Activated T-cell treated with anti-CD3 and anti-CD28 coated beads for 48 hours (primary cell): Measurements from ENCODE around the gene DDX17.

Experiments
- DNase-seq: peaks from one replicate; pipeline ENCODE4 v3.0.0-alpha.2; 2020; ENCODE audit warnings: low read depth

Gene DDX17

DNA sequence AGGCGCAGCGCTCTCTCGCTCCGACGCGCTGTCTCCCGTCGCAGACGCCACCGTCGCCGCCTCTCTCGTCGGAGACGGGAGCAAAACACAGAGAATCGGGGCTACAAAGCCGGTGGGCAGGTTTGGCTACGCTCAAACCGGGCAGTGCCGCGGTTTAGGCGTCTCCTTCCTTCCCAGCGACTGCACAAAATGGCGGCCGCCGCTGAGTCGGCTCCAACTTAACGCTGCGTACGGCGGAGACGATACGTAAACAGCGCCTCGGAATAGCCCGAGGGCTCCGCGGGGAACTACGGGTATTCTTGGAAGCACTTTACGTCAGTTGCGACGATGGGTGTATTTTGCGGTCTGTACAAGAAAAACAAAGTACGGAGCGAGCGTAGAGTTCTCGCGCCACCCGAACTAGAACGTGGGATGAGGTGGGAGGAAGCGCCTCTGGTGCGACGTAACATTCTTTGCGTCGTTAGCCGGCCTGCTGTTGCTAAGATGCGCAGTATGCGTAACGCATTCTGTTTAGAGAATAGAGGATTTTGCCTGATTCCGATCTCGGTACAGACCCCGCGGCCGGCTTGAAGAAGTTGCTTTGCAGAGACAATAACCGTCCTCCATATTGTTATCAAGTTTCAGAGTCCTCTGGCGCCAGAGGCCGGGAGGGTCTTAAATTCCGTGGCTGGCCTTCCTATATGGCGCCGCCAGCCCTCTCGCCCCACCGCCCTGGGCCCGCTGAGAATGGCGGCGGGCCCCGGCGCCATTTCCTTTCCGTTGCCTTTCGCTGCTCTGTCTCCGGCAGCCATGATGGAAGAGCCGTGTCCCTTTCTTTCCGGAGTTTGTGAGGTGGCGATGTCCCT lies at the start of gene DDX17:
TSS of gene DDX17 (minus strand) at position 194 of the 845 bp plus-strand sequence.
- peak; percentile 91 for DNase-seq

DNA sequence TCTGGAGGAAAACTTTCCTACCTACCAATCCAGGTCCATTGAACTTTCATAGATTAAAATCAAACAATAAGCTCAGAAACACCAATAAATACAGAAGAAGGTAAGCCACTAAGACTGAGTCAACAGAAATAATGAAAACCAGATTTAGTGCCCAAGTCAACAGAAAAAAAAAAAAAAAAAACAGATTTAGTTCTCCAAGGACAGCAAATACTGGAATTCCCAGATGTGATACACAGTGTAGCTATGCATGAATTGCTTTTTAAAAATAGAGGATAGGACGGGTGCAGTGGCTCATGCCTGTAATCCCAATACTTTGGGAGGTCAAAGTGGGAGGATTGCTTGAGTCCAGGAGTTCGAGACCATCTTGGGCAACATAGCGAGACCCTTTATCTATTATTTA lies 48.2 kb upstream of the DDX17 start:
- DNase-seq, result no peak

DNA sequence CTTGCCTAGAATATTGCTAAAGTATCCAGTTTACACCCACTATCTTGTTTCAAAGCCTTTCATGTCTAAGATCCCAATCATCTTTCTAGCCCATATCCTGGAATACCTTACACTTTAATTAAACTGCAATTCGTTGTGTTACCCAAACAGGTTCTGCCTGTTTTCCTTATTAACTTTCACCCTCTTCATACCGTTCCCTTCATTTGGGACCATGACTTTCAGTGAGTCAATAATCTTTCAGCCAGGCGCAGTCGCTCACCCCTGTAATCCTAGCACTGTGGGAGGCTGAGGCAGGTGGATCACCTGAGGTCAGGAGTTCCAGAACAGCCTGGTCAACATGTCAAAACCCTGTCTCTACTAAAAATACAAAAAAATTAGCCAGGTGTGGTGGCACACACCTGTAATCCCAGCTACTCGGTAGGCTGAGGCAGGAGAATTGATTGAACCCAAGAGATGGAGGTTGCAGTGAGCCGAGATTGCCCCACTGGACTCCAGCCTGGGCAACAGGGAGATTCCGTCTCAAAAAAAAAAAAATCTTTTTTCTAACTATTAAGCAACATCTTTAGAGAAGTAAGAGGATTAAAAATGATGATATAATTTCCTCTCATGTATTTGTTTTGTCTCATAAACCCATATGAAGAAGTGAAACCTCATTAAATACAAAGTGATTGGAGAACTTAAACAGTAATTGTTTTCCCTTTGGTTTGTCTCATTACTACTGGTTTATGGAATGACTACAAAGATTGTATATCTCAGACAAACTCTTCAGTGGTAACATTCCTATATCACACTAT lies 43.2 kb upstream of the DDX17 start:
- no peak for DNase-seq

DNA sequence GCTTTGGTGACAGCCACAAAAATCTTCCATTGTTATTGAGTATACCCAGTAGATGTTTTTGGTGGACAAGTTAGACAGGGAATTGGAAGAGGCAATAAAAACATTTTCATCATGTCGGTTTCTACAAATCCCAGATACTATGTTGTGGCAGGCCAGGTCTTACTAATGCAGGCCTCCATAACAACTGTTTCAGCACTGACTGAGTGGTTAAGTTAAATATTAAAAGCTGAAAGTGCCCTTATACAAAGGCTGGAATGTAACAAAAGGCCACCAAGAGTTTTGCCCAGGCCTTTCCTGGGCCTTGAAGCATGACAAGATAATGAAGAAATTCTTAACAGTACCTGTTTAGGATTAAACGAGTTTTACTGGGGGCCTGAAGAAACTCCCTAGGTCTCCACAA lies 34.6 kb upstream of the DDX17 start:
- DNase-seq, result no peak

DNA sequence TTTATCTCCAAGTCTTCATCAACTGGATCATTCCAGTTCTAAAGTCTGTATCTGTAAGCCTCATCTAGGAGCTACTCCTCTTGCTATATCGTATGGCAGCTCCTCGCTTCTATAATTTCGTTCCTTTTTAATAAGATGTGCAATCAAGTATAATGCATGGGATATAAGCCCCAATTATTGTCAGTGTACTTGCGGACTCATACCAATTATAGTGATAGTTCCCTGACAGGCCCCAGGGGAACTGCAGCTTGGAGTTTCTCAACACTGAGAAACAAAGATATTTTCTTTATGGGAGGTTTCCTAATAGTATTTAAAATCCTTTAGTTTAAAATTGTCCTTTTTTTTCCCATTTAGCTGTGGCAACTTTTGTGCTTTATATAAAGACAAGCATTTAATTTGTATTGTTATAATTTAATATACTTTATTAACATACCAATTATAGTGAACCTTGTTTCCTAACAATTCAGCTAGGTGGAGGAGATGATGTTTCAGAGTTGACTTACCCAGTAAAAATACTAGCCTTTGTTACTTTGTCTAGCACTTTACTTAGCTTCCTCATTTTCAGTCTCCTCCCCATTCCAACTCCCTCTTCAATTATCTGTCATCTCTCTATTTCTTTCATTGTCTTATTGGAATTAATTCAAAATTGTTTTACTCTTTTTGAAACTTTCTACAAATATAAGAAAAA lies 25.3 kb upstream of the DDX17 start:
- no peak for DNase-seq

DNA sequence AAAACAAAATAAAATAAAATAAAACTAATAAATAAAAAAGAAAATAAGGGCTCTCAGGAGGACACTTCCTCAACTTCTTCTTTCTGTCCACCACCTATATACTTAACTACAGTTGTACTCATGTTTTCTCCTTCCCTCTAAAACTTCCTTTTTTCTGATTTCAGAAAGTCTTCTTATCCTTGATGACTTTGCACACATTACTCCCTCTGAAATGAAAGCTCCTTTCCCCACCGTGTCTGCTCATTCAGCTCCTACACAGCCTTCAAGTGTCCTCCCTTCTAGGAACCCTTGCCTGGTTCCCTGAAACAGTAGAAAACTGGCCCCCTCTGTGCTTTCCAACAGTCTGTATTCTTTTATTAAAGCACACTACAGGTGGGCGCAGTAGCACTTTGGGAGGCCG lies 18.3 kb upstream of the DDX17 start:
- no peak for DNase-seq

DNA sequence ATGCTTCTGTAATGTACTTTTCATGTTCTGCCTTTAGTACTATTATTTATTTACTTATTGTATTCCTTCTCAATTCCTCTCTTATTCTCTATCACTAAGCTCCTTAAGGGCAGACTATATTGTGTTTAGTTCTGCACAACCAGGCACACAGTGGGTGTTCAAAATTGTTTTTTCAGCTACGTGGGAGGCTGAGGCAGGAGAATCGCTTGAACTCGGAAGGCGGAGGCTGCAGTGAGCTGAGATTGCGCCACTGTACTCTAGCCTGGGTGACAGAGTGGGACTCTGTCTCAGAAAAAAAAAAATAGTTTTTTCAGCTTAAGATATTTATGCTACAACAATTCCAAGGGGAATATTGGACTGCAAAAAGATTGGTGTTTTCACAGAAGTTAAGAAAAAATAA lies 17.4 kb upstream of the DDX17 start:
- DNase-seq, result no peak

DNA sequence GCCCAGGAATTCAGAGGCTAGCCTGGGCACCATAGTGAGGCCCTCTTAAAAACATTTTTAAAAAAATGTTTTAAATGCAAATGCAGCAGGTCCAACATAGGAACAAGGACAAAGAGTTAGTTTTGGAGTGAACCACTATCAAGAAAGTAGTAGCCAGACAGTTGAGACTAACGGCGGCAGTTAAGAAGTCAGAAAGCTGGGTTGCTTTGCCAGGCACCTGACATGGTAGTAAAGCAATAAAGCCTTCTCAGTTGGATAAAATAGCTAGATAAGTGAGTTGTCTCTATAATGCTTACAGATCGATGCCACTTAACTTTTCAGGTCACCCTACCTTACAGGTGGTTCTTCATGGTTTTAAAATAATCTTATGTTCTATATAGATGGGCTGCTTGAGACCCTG lies 16.9 kb upstream of the DDX17 start:
- no peak for DNase-seq

DNA sequence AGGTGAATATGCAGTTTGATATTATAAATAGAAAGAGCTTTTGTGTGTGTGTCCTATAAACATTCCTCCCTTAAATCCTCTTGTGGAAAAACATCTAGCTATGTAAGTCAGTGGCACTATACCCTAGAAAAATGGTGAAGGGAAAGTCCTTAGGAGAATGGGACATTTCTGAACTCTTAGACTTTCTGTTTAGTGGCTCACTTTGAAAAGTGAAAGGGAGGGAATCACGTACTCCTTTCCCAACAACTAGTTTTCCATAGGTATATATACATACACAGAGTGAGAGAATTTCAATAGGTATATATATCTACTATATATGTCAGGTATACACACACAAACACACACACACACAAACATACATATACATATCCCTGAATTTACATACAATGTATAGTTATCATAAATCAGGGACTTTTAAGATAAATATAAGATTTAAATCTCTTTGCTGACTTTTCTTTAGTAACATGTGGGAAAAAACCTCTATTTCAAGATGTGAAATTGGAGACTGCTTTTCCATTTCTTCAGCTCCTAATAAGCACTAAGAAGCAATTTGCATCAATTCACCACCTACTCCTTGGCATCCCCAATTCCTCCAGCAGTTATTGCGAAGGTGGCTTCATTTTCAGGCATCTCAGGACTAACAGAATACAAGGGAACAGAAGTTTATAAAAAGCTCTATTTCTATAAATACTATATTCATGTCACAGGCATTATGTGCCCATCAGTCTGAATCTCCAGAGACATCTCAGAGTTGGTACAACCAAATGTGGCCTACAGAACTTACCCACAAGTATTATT lies 13.5 kb upstream of the DDX17 start:
- DNase-seq, result no peak

DNA sequence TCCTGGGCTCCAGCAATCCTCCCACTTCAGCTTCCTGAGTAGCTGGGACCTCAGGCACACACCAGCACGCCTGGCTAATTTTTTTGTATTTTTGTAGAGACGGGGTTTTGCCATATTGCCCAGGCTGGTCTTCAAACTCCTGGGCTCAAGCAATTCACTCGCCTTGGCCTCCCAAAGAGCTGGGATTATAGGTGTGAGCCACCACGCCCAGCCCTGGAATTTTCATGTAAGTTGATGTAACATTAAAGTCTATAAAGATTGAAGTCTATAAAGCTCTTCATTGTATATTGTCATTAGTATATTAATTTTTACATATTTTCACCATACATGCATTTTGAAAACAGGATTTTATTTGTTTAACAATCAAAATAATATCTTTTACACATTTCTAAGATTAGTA lies 12.5 kb upstream of the DDX17 start:
- no peak for DNase-seq

DNA sequence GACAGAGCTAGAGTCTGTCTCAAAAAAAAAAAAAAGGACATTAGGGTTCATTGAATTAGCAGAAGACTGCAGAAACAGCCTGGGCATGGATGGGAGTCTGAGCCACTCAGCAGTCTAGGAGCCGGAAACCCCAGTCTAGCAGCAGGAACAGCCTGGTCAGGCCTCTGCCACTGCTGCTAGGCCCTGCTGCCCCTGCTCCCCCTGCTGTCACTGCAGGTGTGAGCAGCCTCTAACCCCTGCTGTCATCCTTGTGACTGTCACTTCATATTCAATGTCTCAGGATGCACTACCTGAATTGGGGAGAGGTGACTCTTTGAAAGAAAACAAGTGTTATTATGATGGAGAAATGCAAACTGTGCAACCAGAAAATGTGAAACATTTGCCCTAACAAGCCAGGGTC lies 7.0 kb upstream of the DDX17 start:
- peak; percentile 23 for DNase-seq

DNA sequence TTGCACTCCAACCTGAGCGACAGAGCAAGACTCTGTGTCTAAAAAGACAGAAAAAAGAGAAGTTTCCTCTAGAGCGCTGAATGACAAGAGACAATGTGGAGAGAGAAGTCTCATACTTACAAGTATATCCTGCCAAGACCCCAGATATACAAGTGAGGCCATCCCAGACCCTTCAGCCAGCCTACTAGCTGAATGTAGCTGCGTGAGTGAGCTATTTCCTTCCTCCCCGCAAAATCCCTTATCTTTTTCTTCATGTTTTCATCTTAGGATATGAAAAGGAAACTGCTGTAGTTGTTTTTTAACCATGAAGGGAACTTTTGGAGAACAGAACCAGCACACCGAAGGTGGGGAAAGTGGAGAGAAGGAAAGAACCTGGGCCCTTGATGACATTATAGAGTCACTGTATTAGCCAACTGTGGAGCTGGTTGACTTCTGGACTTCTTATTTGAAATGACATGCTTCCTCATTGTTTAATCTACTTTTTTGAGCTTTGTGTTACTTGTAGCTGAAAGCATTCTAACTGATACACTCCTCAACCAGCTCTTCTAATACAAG lies 4.4 kb upstream of the DDX17 start:
- DNase-seq, result no peak

DNA sequence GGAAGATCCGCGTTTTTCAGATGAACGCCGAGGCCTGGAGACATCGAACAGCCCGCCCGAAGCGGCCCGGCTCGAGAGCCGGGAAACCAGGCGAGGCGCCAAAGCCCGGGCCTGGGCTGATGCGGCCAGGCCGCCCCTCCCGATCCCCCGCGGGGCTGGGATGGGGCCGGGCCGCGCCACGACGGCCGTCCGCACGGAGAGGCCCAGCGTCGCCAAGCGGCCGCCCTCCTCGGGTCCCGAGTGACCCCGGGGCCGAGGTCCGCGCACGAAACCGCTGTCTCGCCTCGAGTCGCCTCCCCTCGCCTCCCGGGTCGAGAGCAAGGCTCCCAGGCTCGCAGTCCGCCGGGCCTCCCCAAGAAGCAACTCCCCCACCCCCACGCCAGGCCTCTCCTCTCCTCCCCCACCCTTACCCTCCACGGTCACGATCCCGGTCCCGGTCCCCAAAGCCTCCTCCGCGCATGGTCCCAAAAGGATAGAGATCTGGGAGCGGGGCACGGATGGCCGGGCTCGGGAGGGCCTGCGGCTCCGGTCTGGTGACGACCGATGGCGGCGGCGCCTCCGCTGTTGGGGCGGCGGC lies 482 bp downstream of the DDX17 start:
- DNase-seq, result peak; percentile 46

DNA sequence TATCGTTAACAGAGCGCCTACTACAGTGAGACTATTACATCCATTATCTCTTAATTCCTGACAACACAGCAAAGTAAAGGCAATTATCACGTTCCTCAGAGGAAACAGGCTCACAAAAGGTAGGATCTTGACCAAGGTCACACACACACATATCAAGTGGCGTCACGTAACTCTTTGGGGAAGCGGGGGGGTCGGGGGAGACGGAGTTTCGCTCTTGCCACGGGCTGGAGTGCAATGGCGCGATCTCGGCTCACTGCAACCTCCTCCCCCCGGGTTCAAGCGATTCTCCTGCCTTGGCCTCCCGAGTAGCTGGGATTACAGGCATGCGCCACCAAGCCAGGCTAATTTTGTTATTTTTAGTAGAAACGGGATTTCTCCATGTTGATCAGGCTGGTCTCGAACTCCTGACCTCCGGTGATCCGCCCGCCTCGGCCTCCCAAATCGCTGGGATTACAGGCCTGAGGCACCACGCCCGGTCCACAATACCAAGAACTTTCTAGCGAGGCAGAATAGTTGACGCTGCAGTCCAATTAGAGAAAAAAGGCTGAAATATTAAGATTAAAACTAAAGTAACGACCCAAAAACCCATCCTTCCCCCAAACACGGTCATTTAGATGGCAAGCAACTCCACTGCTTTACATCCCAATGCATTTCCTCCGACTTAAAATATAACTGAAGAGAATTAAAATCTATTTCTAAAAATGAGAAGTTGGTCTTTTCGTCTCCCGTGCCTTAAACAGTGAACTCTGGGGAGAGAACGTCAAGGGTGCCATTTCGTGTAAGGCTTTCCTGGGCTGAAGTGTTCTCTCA lies 1.2 kb downstream of the DDX17 start:
- DNase-seq, result peak; percentile 55

DNA sequence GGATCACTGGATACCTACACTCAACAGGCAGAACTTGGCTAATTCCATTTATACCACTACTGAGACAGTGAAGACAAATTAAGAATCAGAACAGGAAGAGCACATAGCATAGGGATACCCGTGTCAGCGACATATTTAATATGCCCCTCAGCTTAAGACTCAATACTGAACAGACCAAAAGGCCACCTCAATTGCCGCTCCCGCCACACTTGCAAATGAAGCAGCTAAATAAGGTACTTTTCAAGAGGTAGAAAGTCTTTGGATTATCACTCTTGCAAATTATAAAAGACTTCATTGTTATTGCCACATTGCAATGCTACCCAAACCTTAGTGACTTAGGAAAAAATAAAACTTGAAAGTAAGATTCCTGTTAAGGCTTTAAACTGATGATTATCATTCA lies 3.1 kb downstream of the DDX17 start:
- DNase-seq, result no peak

DNA sequence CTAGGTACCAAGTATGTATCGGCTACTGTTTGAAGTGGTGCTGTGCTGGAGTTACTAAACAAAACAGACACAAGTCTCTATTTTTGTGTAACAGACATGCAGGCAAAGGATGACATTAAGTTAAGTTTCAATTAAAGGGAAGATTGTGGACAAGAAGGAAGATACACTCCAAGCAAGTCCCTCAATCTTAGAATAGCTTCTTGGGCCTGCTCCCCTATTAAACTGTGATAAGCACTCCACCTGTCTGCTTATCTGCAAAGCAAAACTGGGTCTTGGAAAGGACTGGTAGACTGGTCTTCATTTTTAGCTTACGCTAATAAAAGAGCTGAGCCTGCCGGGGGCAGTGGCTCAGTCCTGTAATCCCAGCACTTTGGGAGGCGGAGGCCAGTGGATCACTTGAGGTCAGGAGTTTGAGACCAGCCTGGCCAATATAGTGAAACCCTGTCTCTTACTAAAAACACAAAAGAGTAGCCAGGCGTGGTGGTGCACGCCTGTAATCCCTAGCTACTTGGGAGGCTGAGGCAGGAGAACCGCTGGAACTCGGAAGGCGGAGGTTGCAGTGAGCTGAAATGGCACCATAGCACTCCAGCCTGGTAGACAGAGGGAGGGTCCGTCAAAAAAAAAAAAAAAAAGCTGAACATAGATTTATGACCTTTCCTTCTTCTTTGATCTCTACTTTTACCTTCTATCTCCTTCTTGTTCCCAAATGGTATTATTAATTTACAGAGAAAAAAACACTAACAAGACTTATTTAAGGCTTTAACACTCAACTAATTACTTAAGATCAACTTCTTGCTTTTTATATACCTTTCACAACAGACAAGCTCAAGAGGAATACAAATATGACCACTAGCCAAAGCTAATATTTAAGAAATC lies 4.1 kb downstream of the DDX17 start:
- DNase-seq, result no peak

DNA sequence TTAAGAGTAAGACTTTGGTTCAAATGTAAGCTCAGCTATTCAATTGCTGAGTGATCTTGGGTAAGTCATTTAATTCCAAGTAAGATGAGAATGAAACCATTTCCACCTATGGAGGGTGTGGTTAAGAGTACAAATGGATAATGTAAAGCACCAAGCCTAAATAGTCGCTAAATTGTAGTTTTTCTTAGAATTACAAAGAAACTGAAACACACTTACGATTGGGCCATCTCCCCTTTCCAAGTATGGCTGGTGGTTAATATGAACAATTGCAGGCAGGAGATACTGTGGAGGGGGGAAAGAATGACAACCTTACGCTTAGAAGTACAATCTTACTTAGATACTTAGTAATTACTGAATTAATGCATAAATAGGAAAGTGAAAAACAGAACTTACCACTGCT lies 8.2 kb downstream of the DDX17 start:
- DNase-seq, result no peak

DNA sequence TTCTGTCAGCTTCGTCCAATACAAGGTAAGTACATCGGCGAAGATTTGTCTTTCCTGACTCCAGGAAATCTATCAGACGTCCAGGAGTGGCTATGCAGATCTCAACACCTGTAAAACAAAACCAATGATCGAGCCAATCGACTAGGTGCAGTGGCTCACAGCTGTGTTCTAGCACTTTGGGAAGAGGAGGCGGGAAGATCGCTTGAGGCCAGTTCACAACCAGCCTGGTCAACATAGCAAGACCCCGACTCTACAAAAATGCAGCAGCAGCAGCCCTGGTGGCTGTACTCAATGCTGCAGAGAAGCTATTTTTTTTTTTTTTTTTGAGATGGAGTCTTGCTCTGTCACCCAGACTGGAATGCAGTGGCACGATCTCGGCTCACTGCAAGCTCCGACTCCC lies 11.2 kb downstream of the DDX17 start:
- DNase-seq, result no peak

DNA sequence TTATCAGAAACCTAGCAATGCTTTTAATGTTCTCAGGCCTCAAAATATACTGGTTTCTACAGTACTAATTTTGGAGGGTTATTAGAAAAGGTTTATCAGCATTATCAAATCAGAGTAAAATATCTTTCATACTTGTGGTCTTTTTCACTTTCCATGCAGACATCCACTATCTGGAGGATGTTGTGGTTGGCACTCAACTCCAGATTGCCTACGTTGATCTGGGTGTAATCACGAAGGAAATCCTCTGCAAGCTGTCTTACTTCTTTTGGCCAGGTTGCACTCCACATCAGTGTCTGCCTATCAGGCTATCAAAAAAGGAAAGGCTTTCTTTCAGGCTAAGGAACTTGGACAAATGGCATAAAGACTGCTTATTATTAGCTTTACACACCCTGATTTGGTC lies 11.6 kb downstream of the DDX17 start:
- no peak for DNase-seq
